ENCODE measurements around the gene PHTF2. TPM values are rescaled to one million over a fixed set of nuclear protein-coding genes. Genes with fewer than 3 reads are reported as not detected.
A peak's percentile ranks its signal among the peaks of the same experiment; 100 is the strongest.

PHTF2 gene
- total RNA-seq, 1 donor, result 28.6 TPM

GRCh38 chr7:77759294-77759889 is 39.2 kb upstream of the PHTF2 start:
- DNase-seq (ENCODE audit: insufficient read length, low spot score, missing footprints), result no peak
- H3K79me2 ChIP-seq (ENCODE audit: insufficient read depth, low read length), result peaks cover 38% of the 10 kb centered on the region
- no peaks in the 10 kb centered on the region for H3K27me3 ChIP-seq (ENCODE audit: insufficient read depth, low read length)
- H3K36me3 ChIP-seq (ENCODE audit: insufficient read depth, low read length), result no peaks in the 10 kb centered on the region
- peak overlapping the region; percentile 45 for H3K4me3 ChIP-seq (ENCODE audit: insufficient read depth, low read length)
- peak overlapping the region; percentile 24 for H3K27ac ChIP-seq (ENCODE audit: low read depth, low read length)
- no peaks in the 10 kb centered on the region for H4K20me1 ChIP-seq (ENCODE audit: insufficient read depth, low read length)
- H2AFZ ChIP-seq (ENCODE audit: low read length), result peak overlapping the region; percentile 32
- peak overlapping the region; percentile 75 for H3K4me2 ChIP-seq (ENCODE audit: insufficient read depth, low read length)
- H3K9me3 ChIP-seq (ENCODE audit: low read depth, low read length), result no peaks in the 10 kb centered on the region
- H3K4me1 ChIP-seq (ENCODE audit: insufficient read depth, low read length), result no peaks in the 10 kb centered on the region
- TF ChIP-seq CTCF (IDR thresholded peaks at IDR 0.05; ENCODE audit: extremely low read depth, low read depth, low read length), result peak; percentile 81

GRCh38 chr7:77760809-77761453 is 37.6 kb upstream of the PHTF2 start:
- no peaks in the 10 kb centered on the region for H3K27me3 ChIP-seq (ENCODE audit: insufficient read depth, low read length)
- H3K9me3 ChIP-seq (ENCODE audit: low read depth, low read length), result no peaks in the 10 kb centered on the region
- H3K4me3 ChIP-seq (ENCODE audit: insufficient read depth, low read length), result no peak overlapping the region
- no peaks in the 10 kb centered on the region for H3K36me3 ChIP-seq (ENCODE audit: insufficient read depth, low read length)
- peaks cover 3% of the 10 kb centered on the region for H3K4me1 ChIP-seq (ENCODE audit: insufficient read depth, low read length)
- H3K27ac ChIP-seq (ENCODE audit: low read depth, low read length), result no peak overlapping the region
- no peak for TF ChIP-seq CTCF (IDR thresholded peaks at IDR 0.05; ENCODE audit: extremely low read depth, low read depth, low read length)
- H3K4me2 ChIP-seq (ENCODE audit: insufficient read depth, low read length), result no peak overlapping the region
- H2AFZ ChIP-seq (ENCODE audit: low read length), result no peak overlapping the region
- peaks cover 32% of the 10 kb centered on the region for H3K79me2 ChIP-seq (ENCODE audit: insufficient read depth, low read length)
- no peaks in the 10 kb centered on the region for H4K20me1 ChIP-seq (ENCODE audit: insufficient read depth, low read length)
- DNase-seq (ENCODE audit: insufficient read length, low spot score, missing footprints), result no peak

GRCh38 chr7:77765481-77765880 is 33.1 kb upstream of the PHTF2 start:
- DNase-seq (ENCODE audit: insufficient read length, low spot score, missing footprints), result no peak
- peak overlapping the region; percentile 50 for H3K27ac ChIP-seq (ENCODE audit: low read depth, low read length)
- H3K36me3 ChIP-seq (ENCODE audit: insufficient read depth, low read length), result peaks cover 2% of the 10 kb centered on the region

More at GRCh38 chr7:77765481-77765880, 33.1 kb upstream of the PHTF2 start:
- no peaks in the 10 kb centered on the region for H3K27me3 ChIP-seq (ENCODE audit: insufficient read depth, low read length)
- H3K4me3 ChIP-seq (ENCODE audit: insufficient read depth, low read length), result no peak overlapping the region
- no peak overlapping the region for H3K4me2 ChIP-seq (ENCODE audit: insufficient read depth, low read length)
- peaks cover 21% of the 10 kb centered on the region for H3K79me2 ChIP-seq (ENCODE audit: insufficient read depth, low read length)
- peaks cover 6% of the 10 kb centered on the region for H3K4me1 ChIP-seq (ENCODE audit: insufficient read depth, low read length)
- H3K9me3 ChIP-seq (ENCODE audit: low read depth, low read length), result no peaks in the 10 kb centered on the region
- H4K20me1 ChIP-seq (ENCODE audit: insufficient read depth, low read length), result no peaks in the 10 kb centered on the region
- TF ChIP-seq CTCF (IDR thresholded peaks at IDR 0.05; ENCODE audit: extremely low read depth, low read depth, low read length), result no peak
- peak overlapping the region; percentile 37 for H2AFZ ChIP-seq (ENCODE audit: low read length)
